ENCODE measurements around the gene PEX26.
"Not testable (repeated sequence)": the region's sequence is repeated elsewhere in the genome, so short reads cannot be mapped to it uniquely, and the experiment has no call there.

PEX26 gene

DNA sequence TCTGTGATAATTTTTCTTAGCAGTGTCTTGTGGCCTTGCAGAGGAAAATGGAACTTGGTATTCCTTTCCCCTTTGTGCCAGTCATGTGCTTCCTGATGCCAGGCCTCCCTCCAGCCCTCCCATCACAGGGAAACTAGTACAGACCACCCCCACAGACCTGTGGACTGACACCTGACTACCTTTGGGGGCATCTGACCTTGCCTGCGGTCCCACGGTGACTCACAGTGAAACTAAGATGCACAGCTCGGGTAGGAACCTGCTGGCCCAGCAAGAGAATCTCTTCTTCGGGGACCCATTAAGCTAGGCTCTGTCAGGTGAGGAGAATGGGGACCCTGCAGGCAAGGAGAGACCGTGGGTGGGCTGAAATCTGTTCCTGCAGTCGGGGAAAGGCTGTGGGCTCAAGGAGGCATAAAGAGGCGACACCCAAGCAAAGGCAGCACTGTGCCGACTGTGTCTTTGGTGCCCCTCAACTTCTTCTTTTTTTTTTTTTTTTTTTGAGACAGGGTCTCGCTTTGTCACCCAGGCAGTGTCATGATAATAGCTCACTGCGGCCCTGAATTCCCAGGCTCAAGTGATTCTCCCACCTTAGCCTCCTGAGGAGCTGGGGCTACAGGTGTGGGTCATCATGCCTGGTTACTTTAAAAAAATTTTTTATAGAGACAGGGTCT, 20.8 kb upstream of the PEX26 start:
- no peak for DNase-seq

DNA sequence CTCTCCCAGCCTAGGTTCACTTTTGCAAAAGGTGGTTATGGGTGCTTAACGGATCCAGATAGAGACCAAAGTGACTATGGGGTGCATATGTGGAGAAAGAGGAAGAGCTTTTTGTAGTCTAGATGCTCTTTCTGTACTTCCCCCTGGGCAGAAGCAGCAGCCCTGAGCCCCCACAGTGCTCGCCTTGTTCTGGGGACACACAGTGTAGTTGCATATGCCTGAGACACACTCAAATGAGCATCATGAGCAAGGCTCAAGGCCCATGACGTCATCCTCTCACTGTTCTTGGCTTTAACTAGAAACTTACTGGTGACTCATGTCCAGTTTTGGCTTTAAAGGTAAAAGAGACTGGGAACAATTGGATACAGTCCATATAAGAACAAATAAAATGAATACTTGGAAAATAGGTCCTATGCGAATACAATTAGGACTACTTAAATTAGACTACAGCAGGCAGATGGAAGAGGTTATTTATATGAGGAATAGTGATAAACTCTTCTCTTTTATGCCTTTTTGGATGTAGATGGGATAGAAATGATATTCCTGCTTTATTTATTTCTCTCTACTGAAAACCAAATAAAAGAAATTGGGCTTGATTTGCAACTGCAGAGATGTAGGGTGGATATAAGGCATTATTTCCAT, 20.1 kb upstream of the PEX26 start:
- DNase-seq = no peak

DNA sequence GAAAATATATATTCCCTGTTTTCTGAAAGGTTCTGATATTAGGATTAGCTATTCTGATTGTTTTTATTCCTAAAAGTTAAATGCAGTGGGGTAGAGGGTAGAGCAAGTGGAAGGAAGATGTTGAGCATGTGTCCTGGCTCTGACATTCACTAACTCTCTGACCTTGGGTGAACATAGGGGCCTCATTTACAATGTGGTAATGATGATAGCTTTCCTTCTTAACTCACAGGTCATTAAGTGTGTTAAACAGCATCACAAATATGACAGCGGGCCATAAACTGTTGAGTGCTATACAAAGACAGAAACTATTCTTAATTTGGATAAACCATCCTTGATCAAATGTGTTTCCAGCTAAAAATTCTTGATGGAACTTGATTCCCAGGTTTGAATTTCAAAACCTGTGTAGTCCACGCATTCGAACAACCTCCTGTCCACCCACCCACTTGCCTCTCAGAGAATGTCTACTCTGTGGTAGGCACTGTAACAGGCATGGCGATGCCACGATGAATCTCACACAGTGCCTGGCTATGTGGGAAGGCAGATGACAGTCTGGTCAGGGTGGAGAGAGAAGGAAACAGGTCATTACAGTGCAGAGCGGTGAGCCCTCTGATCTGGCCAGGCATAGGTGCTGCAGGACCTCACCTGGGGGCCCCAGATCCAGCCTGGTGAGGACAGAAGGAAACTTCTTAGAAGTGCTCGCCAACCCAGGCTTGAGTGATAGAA, 19.3 kb upstream of the PEX26 start:
- no peak for DNase-seq

DNA sequence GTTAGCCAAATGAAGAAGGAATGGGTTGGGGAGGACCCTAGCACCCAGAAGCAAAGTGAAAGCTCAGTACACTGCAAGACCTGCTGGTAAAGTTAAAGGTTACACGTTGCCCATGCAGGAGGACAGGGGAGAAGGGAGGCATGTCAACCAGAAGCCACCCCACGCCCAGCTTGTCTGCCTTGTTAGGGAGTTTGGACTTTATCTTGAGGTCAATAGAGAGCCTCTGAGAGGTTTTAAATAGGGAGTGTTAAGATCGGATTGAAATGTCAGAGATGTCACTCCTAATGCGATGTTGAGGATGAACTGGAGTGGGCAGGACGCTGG, 18.7 kb upstream of the PEX26 start:
- DNase-seq = no peak

DNA sequence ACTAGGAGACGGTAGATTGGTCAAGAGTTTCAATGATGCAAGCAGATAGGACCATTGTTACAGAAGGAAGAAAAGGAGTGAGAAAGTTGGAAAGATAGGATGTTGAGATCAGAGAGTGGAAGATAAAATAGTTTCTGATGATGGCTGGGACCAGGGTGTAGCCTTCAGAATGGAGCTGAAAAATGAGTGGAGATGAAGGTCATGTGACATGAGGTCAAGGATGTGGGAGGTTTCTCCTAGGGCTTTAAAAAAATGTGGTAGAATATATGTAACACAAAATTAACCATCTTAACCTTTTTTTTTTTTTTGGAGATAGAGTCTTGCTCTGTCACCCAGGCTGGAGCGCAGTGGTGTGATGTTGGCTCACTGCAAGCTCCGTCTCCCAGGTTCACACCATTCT, 18.3 kb upstream of the PEX26 start:
- no peak for DNase-seq

DNA sequence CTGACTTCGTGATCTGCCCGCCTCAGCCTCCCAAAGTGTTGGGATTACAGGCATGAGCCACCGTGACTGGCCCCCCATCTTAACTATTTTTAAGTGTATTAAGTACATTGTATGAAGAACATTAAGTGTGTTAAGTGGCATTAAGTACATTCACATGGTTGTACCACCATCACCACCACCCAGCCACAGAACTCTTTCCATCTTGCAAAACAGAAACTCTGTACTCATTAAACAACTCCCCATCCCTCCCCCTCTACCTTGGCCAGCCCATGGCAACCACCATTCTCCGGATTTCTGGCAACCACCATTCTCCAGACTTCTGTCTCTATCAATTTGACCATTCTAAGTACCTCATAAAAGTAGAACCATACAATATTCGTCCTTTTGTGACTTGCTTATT, 17.8 kb upstream of the PEX26 start:
- no peak for DNase-seq

DNA sequence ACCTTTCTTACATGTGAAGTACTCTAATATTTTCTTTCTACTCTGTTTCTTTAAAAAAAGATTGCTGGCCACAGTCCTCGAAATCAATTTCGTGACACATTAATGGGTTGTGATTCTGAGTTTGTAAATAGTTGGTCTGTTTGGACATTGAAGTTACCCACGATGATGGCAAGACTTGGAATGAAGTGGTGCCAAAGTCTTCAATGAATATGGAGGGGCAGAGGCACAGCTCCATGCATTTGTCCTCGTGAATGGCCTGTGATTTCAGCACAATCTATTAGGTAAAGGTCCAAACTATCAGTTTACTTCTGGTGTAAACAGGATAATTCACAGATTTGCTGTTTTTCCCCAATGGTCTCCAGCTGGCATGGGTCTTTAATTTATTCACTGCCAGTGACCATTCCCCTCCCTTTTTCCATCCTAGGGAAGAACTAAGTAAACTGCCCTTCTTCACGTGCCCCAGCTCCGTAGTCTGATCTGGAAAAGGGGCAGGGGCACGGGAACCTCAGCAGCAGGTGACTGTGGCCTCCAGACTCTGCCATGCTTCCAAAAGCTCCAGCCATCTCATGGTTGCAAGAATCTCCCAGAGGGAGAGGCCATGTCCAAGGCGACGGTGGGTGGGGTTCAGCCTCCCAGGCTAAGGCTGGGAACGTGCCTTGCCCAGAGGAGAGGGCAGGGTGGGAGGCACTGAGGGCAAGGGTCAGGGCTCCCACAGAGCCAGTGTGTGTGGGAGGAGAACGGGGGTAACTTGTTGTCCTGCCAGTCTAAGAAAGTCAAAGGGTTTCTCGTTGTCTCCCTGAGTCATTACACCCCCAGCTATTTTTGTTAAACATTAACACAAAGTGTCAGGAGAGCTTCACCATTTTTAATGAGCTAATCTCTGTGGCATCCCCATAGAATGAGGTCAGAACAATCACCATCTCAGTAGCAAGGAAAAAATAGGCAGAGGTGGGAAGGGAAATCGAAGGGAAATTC, 16.9 kb upstream of the PEX26 start:
- no peak for DNase-seq

DNA sequence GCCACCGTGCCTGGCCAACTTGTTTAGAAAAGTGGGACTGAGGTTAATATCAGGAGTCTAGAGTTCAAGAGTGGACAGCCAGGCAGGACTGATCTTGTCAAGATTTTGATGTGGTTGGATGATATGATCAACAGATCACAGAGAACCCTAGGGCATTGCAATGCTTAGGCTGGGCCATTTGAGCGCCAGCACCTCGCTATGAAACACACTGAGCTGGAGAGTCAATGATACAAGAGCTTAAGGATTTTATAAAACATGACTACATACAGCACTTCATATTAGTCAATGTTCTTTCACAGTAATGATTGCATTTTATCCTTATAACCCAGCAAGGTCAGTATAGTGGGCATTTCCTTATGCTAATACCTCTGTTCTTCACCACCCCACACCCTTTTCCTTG, 15.4 kb upstream of the PEX26 start:
- DNase-seq = no peak

DNA sequence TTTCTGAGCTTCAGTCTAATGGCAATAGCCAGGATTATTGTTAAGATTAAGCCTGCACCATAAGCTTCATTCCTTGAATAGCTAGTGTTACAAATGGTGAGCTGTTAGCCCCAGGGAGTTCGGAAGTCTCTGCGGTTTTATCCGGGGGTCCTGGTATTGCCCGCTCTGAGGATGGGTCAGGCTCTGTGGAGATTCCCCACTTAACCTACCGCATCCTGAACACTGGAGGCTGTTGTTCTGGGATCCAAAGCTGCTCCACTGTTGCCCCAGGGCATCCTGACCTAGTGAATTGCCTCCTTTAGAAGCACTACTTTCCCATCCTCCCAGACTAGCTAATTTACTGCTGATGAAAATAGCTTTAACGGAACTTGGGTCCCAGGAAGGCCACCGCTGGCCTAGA, 14.5 kb upstream of the PEX26 start:
- DNase-seq = no peak

DNA sequence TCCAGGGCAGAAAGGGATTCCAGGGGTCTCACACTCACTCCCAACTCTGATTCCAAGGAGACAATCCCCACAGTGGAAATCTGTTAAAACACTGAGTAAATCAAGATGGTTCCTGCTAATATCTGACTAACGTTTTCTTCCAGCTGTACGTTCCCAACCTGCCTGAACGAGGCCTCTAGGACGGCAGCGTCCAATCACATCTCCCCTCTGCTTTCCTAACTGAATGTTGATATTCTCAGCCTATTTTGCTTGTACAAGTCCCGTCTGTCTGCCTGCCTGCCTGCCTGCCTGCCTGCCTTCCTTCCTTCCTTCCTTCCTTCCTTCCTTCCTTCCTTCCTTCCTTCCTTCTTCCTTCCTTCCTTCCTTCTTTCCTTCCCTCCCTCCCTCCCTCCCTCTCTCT, 14.1 kb upstream of the PEX26 start:
- DNase-seq = not testable (repeated sequence)

DNA sequence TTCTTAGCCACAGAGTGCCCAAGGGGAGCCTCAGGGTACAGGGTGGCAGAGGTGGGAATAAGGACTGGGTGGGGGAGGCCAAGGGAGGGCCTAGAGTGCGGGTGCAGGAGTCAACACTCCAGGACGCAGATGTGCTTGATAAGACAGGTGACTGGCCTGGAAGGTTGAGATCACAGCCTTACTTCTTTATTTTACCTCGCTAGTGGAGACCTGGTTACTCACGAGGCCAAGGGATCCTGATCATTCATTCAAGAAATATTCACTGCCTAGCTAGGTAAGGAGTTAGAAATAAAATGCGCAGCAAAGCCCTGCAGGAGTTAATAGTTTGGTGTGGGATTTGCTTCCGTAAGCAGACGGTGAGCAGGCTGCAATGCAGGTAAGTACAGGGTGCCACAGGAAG, 13.2 kb upstream of the PEX26 start:
- no peak for DNase-seq

DNA sequence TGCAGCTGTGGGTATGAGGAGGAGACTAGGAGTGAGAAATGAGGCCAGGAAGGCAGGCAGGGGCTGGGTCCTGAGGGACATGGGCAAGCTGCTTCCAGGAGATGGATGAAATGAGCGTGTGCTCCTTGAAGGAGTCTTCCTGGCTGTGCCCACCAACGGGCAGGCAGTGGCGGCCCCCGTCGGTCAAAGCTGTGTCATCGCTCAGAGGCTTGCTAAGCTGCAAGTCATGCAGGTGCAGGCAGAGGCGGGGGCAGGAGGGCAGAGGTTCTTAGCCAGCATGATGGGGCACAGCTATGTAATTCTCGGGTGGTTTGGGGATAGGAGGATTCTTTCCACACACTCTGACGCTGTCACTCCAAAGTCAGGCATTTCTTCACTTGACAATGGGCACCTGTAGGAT, 12.5 kb upstream of the PEX26 start:
- no peak for DNase-seq

DNA sequence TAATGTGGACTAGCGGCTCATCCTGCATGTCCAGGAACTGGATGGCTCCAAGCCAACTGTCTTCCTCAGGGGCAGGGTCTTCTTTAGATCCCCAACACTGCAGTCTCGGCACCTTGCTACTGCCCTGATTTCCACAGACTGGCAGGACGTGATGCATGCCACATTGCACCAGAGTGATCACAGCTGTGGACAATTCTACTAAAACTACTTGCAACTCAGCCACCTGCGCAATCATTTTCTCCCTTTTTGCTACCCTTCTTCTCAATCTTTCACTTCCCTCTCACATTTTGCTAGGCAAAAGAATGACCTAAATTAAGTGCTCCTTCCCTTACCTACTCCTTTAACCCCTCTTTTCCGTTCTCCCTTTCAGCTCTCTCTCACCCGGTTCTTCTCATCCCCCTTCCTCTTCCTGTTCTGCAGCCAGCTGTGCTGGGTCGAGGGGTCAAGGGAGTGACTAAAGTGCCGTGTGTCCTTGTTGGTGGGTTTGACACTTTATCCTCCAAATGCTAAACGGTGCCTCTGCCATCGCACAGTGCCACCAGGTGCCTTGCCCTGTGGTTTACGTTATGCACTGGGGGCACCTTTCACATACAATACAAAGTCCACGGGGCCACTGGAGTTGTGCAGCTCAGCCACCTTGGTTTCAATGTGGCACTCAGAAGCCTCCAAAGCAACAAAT, 11.5 kb upstream of the PEX26 start:
- peak; percentile 45 for DNase-seq

DNA sequence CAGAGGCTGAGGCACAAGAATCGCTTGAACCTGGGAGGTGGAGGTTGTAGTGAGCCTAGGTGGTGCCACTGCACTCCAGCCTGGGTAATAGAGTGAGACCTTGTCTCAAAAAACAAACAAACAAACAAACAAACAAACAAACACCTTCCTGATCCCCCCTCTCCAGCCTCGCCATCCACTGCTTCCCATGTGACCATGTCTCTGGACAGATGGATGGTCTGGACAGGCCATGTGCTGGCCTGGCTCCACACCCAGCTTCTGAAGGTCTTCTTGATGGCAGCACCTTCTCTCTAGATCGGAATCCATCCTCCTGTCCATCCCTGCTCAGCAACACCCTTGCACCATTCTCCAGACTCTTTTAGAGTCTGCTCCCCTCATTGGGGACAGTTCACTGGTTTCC, 10.7 kb upstream of the PEX26 start:
- DNase-seq = peak; percentile 9

DNA sequence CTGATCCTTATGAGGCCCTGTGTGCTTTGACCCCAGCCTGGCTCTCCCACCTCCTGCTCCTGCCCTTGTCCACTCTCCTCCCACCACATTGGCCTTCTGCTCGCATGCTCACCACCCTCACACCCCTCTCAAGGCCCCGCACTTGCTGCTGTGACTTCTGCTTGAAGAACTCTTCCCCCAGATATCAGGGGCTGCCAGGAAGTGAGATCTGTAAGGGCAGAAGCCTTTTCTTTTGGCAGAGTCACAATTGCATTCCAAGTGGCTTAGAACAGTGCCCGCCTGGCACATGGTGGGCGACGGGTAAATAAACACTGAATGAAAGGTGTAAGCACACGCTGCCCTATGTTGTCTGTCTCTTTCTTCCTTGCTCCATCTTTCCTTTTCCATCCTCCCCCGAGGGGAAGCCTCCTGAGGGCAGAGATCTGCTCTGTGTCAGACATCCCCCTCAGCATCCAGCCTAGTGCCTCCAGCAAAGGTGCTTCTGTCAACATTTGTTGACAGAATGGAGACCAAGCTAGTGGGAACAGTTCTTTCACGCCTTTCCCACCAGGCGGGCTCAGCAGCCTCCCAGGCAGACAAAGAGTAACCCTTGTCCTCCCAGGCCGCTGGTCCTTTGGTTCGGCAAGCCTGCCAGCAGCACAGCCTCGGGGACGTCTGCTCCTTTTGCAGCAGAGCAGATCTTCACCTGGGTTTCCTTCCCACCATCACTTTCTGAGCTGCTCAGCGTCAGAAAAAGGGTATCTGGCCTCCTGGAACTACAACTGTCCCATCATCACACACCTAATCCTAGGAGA, 10.0 kb upstream of the PEX26 start:
- DNase-seq = peak; percentile 39

DNA sequence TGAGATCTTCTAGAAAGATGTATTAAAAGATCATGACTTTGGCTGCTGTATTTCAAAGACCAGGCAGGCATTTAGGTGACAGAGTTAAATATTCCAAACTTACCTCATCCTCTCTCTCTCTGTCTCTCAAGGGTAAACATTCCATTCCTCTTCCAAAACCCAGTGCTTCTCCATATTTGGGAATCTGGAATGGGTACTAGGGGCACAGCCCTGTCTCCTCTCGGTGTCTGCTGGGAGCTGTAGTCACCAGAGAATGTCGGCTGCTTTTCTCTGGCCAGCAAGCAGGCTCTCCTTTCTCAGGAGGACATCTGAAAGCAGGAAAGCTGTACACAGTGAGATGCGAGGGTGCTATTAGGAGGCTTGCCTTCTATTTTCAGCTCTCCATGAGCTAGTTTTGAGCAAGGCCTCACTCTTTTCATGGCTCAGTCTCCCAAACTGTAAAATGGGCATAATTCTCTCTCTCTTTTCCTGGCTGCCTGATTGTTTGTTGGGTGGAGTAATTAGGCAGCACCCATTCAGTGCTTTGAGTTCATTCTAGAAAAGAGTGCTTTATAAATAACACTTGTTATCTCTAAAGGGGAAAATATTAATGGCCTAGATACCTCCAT, 9.3 kb upstream of the PEX26 start:
- no peak for DNase-seq

DNA sequence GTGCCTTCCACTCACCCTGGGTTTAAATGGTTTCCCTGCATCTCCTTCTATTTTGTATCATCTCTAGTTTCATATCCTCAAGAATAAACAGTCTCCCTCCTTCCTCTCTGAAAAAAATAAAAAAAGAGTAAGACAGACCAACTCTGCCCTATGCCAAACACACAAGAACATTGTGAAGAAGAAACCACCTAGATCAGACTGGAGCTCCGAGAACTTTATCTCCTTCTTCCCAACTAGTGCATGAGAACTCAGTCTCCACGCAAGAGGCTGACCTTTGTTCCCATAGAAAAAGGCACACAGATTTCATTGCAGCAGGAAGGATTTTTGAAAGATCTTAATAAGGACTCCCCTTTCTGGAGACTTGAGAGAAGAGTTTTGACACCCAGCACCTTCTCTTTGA, 8.7 kb upstream of the PEX26 start:
- DNase-seq = no peak

DNA sequence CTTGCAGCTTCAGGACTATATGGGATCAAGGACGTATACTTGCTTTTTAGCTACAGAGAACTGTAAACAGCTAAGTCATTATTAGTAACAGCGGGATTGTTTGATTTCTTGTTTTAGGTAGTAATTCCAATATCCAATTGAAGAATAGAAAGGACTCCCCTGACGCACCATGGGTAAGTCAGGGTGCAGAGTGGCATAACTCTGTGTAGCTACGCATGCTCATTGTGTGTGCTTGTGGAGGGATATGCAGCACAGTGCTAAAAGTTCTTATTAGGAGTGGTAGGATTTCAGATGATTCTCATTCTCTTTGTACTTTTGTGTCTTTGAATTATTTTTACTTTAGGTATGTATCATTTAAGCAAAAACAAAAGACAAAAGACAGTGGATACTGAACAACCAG, 7.7 kb upstream of the PEX26 start:
- DNase-seq = peak; percentile 8

DNA sequence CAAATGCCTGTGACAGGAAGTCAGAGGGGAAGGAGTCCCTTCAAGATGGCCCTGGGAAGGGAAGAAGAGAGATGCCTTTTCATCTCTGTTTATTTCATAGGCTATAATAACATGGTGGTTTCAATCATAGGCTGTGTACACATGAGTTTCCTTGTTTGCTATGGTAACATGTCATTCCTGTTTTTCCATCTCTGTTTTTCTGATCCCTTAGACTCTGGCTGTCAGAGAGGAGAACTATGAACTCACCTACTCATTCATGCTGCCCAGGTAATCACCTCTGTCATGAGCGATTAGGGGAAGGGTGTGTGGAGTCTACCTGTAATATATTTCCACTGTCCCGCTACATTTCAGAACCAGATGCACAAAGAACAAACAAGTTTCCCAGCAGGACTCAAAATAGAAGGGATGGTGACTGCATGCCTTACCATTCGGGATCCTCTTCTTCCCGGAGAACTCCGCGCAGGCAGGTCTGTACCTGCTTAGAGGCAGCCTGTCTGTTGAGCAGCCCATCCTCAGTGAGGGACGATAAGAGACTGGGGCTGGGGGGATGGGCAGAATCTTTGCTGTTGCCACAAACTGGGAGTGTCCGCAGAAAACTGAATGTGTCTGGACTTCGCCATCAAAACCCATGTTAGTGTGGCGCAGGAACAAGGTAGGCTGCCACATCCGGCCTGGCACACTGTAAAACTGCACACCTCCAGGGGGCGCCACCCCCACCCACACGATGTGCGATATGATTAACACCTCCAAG, 7.1 kb upstream of the PEX26 start:
- DNase-seq = peak; percentile 57

DNA sequence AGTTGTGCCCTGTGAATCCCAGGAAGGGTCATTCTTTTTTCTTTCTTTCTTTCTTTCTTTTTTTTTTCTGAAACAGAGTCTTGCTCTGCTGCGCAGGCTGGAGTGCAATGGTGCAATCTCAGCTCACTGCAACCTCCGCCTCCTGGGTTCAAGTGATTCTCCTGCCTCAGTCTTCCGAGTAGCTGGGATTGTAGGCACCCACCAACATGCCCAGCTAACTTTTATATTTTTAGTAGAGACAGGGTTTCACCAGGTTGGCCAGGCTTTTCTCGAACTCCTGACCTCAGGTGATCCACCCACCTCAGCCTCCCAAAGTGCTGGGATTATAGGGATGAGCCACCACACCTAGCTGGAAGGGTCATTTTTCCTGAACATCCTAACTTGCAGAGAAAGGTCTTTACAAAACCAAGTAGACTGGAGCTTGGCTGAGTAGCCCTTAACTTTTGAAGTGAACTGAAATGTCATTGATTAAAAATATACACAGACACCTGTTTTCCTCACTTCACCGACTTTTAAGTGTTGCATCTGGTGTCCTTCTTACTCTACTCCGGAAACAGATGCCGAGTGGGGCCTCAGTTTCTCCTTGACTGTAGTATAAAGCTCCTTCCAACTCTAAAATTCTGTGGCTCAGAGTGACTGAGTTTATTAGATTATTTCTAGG, 6.4 kb upstream of the PEX26 start:
- peak; percentile 6 for DNase-seq

All from activated effector memory CD4-positive, alpha-beta T cell treated with anti-CD3 and anti-CD28 coated beads, Interleukin-2, amount 50 U/mL, for 16 hours (primary cell).